HepG2 (cell line): Measurements from ENCODE around the gene HACD1. TPM values are rescaled to one million over a fixed set of nuclear protein-coding genes. Genes with fewer than 3 reads are reported as not detected.

Experiments
- AHR ChIP-seq: IDR thresholded peaks from 2 replicates; pipeline ENCODE4 v1.6.1; 2018; ENCODE audit warnings: missing genetic modification reagents, missing compliant biosample characterization
- CBX2 ChIP-seq, 2 experiments: fragments of 200-600 bp in 1 of 2; sonication (generic); formaldehyde crosslinking in 1 of 2; IDR thresholded peaks; 2 replicates each; pipeline versions ENCODE4 v1.7.0 to v1.8.1; 2018 to 2022; ENCODE audit warnings: low read depth in 2 of 2, low read length in 1 of 2, mild to moderate bottlenecking in 1 of 2, missing genetic modification reagents in 1 of 2
- DDIT3 ChIP-seq: sonication (generic); formaldehyde crosslinking; IDR thresholded peaks from 2 replicates; pipeline ENCODE4 v1.4.0; 2020; ENCODE audit warnings: mild to moderate bottlenecking, missing genetic modification reagents
- HMGA1 ChIP-seq: sonication (generic); formaldehyde crosslinking; conservative IDR thresholded peaks from 2 replicates; pipeline ENCODE4 v1.4.0; 2020; ENCODE audit warnings: missing genetic modification reagents
- MBNL3 ChIP-seq: fragments of 250-450 bp; sonication (Bioruptor Pico); conservative IDR thresholded peaks from 2 replicates; pipeline ENCODE4 v1.8.0; 2022; ENCODE audit warnings: mild to moderate bottlenecking, inconsistent platforms
- MZF1 ChIP-seq: sonication (generic); formaldehyde crosslinking; IDR thresholded peaks from 2 replicates; pipeline ENCODE4 v1.8.1; 2023; ENCODE audit warnings: mild to moderate bottlenecking, missing genetic modification reagents, borderline replicate concordance
- NFATC3 ChIP-seq: sonication (generic); formaldehyde crosslinking; IDR thresholded peaks from 2 replicates; pipeline ENCODE4 v1.5.1; 2020; ENCODE audit warnings: mild to moderate bottlenecking, missing genetic modification reagents
- RERE ChIP-seq: IDR thresholded peaks from 2 replicates; pipeline ENCODE4 v1.6.1; 2016; ENCODE audit warnings: low read depth, missing genetic modification reagents, missing compliant biosample characterization
- RFX1 ChIP-seq: fragments of 450-650 bp; IDR thresholded peaks from 2 replicates; pipeline ENCODE4 v1.6.1; 2017
- SMYD3 ChIP-seq: sonication (generic); formaldehyde crosslinking; IDR thresholded peaks from 2 replicates; pipeline ENCODE4 v1.8.1; 2023; ENCODE audit warnings: mild to moderate bottlenecking, missing genetic modification reagents
- SP2 ChIP-seq: sonication (generic); formaldehyde crosslinking; IDR thresholded peaks from 2 replicates; pipeline ENCODE4 v1.5.1; 2020; ENCODE audit warnings: mild to moderate bottlenecking, missing genetic modification reagents
- SUZ12 ChIP-seq: fragments of 150-350 bp; IDR thresholded peaks from 2 replicates; pipeline ENCODE4 v1.6.1; 2014; ENCODE audit warnings: low read depth, low read length
- TBL1XR1 ChIP-seq: fragments of 150-350 bp; IDR thresholded peaks from 2 replicates; pipeline ENCODE4 v1.6.1; 2014; ENCODE audit warnings: borderline replicate concordance, low read length; ENCODE audit not compliant: partially characterized antibody
- ZBTB3 ChIP-seq: sonication (generic); formaldehyde crosslinking; IDR thresholded peaks from 2 replicates; pipeline ENCODE4 v1.4.0; 2020; ENCODE audit warnings: low read depth, mild to moderate bottlenecking, moderate library complexity, missing genetic modification reagents, borderline replicate concordance
- ZNF12 ChIP-seq: sonication (generic); formaldehyde crosslinking; IDR thresholded peaks from 2 replicates; pipeline ENCODE4 v1.5.0; 2020; ENCODE audit warnings: missing genetic modification reagents
- ZNF136 ChIP-seq: sonication (generic); formaldehyde crosslinking; IDR thresholded peaks from 2 replicates; pipeline ENCODE4 v1.8.1; 2022; ENCODE audit warnings: low read depth, mild to moderate bottlenecking, moderate library complexity, missing genetic modification reagents
- ZNF30 ChIP-seq: sonication (generic); formaldehyde crosslinking; IDR thresholded peaks from 2 replicates; pipeline ENCODE4 v1.5.0; 2020; ENCODE audit warnings: mild to moderate bottlenecking, missing genetic modification reagents
- ZNF431 ChIP-seq: sonication (generic); formaldehyde crosslinking; IDR thresholded peaks from 2 replicates; pipeline ENCODE4 v1.9.0; 2022; ENCODE audit warnings: missing genetic modification reagents, low read depth, mild to moderate bottlenecking, borderline replicate concordance
- ZNF577 ChIP-seq: sonication (generic); formaldehyde crosslinking; IDR thresholded peaks from 2 replicates; pipeline ENCODE4 v1.4.0; 2020; ENCODE audit warnings: mild to moderate bottlenecking, low read depth, missing genetic modification reagents, borderline replicate concordance
- ZNF747 ChIP-seq: sonication (generic); formaldehyde crosslinking; IDR thresholded peaks from 2 replicates; pipeline ENCODE4 v1.8.1; 2023; ENCODE audit warnings: missing genetic modification reagents, mild to moderate bottlenecking, borderline replicate concordance
- polyA plus RNA-seq, 8 experiments: library from polyadenylated mRNA; depleted of rRNA in 3 of 8; stranded (reverse) in 7 of 8; unstranded in 1 of 8; fragments of >200 nt; fragmentation: Illumina TruSeq in 4 of 8; extraction: Trizol in 4 of 8; gene quantifications; 2 replicates each; pipeline versions ENCODE4 v1.2.1 to v1.2.3, GENCODE V29; 2011 to 2016; ENCODE audit warnings: low read depth in 4 of 8, missing spikeins in 1 of 8, mixed read lengths in 1 of 8; ENCODE audit not compliant: insufficient read depth in 1 of 8
- total RNA-seq, 5 experiments: library from RNA; depleted of rRNA; stranded (reverse); fragments of >200 nt; fragmentation: Illumina TruSeq; extraction: Trizol; gene quantifications; 2 replicates each; pipeline ENCODE4 v1.2.3, GENCODE V29; 2016; ENCODE audit warnings: low read depth in 1 of 5
- TF ChIP-seq, protein P1 (sequence below): sonication (generic); formaldehyde crosslinking; IDR thresholded peaks from 2 replicates; pipeline ENCODE4 v1.4.0; 2020; ENCODE audit warnings: low read depth, mild to moderate bottlenecking, missing genetic modification reagents
- TF ChIP-seq, protein P2 (sequence below): sonication (generic); formaldehyde crosslinking; IDR thresholded peaks from 2 replicates; pipeline ENCODE4 v1.8.1; 2023; ENCODE audit warnings: missing genetic modification reagents, mild to moderate bottlenecking, borderline replicate concordance

HACD1 gene
- total and polyA plus RNA-seq, 2 of the 13 experiments (the other 11 are each of a cell fraction or from before 2014, with no cell fraction given), result 43.4 to 47.6 TPM

- 0 out of 2 replicates have a peak, but pooled peaks have one; percentile 65 for TF ChIP-seq ZNF747 (CRISPR knock-in tag)
- TF ChIP-seq, protein P1, sequence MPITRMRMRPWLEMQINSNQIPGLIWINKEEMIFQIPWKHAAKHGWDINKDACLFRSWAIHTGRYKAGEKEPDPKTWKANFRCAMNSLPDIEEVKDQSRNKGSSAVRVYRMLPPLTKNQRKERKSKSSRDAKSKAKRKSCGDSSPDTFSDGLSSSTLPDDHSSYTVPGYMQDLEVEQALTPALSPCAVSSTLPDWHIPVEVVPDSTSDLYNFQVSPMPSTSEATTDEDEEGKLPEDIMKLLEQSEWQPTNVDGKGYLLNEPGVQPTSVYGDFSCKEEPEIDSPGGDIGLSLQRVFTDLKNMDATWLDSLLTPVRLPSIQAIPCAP, result no peak
- no peak for TF ChIP-seq TBL1XR1
- TF ChIP-seq RFX1, result no peak
- TF ChIP-seq, protein P2, sequence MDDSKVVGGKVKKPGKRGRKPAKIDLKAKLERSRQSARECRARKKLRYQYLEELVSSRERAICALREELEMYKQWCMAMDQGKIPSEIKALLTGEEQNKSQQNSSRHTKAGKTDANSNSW (CRISPR knock-in tag), result peak; percentile 68; the same call in 1 of the 2 replicates
- TF ChIP-seq SUZ12, result no peak
- TF ChIP-seq MBNL3 (CRISPR knock-in tag), result no peak
- TF ChIP-seq ZNF136 (CRISPR knock-in tag), result no peak
- TF ChIP-seq ZNF577 (CRISPR knock-in tag), result 0 out of 2 replicates have a peak, but pooled peaks have one; percentile 67
- no peak for TF ChIP-seq ZBTB3
- TF ChIP-seq ZNF431 (CRISPR knock-in tag), result peak; percentile 8; the same call in 1 of the 2 replicates
- no peak; the same call in 1 of the 2 replicates for TF ChIP-seq SP2 (CRISPR knock-in tag)
- TF ChIP-seq ZNF12 (CRISPR knock-in tag), result no peak
- TF ChIP-seq AHR (CRISPR knock-in tag), result no peak
- no peak for TF ChIP-seq MZF1 (CRISPR knock-in tag)
- no peak for TF ChIP-seq SMYD3 (CRISPR knock-in tag)
- TF ChIP-seq NFATC3 (CRISPR knock-in tag), result no peak
- no peak for TF ChIP-seq RERE (CRISPR knock-in tag)
- TF ChIP-seq DDIT3 (CRISPR knock-in tag), result no peak
- no peak for TF ChIP-seq HMGA1 (CRISPR knock-in tag)
- TF ChIP-seq ZNF30 (CRISPR knock-in tag), result no peak
- no peak for TF ChIP-seq CBX2 (IDR thresholded peaks at IDR 0.05; ENCODE audit: low read depth, low read length)
- TF ChIP-seq CBX2 (CRISPR knock-in tag; IDR thresholded peaks at IDR 0.05; ENCODE audit: low read depth), result no peak
These were observed at the start of gene HACD1 (continued) for GRCh38 chr10:17617031-17617911.
